ENCODE data around the gene ENTHD1. TPM values are rescaled to one million over a fixed set of nuclear protein-coding genes. Genes with fewer than 3 reads are reported as not detected.
A peak's percentile ranks its signal among the peaks of the same experiment; 100 is the strongest.

ENTHD1 gene
- total RNA-seq, 4 donors from 2014 or later = not detected

- Histone ChIP-seq H3K4me1 (no peaks in the 10 kb centered on the region), H3K36me3 (no peaks in the 10 kb centered on the region), H3K27ac (replicated peaks in 1 of 4) (no peak overlapping the region), H3K4me3 (no peak overlapping the region), H3K27me3 (peaks cover 0 to 67% (median 0%) of the 10 kb centered on the region in 4 donors), H3K9me3 (no peaks in the 10 kb centered on the region)
- intact Hi-C loops (cut with DNase I) = no loop called here
- DNase-seq (ENCODE audit: extremely low spot score) = peak; percentile 90
- 72% methylated on average over 9 of the region's 12 CpGs for WGBS
- TF ChIP-seq EP300 (IDR thresholded peaks at IDR 0.05) (no peak), POLR2A (IDR thresholded peaks at IDR 0.05; ENCODE audit: low read depth) (no peak), CTCF (IDR thresholded peaks at IDR 0.05) (no peak), POLR2AphosphoS5 (IDR thresholded peaks at IDR 0.05) (no peak)
Observed at GRCh38 chr22:39731881-39732555, 161.5 kb downstream of the ENTHD1 start.

DNA sequence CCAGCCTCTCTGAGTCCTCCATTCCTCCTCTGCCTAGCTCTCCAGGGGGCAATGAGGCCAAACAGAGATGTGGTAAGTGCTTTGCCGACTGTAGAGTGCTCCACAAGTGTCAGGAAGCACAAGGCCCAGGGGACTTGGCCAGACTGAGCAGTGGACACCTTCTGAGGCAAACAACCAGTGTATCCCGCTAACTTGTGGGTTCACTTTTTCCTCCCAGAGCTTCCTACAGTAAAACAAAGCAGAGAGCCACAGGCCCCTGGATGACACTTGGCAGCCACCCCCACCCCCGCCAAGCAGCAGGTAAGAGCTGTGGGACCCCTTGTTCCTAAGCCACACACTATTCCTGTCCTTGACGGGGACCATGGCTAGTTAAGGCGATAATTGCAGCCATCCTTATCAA lies 162.1 kb downstream of the ENTHD1 start:
- Histone ChIP-seq H3K4me1 (no peaks in the 10 kb centered on the region), H3K9me3 (no peaks in the 10 kb centered on the region), H3K27ac (replicated peaks in 1 of 4) (no peak overlapping the region), H3K36me3 (no peaks in the 10 kb centered on the region), H3K4me3 (no peak overlapping the region), H3K27me3 (peaks cover 0 to 68% (median 0%) of the 10 kb centered on the region in 4 donors)
- 83% methylated on average over 5 of the region's 5 CpGs for WGBS
- intact Hi-C loops (cut with DNase I) = no loop called here
- no peak for DNase-seq (ENCODE audit: extremely low spot score)
- TF ChIP-seq EP300 (IDR thresholded peaks at IDR 0.05) = no peak
- no peak for TF ChIP-seq POLR2A (IDR thresholded peaks at IDR 0.05; ENCODE audit: low read depth)
- no peak for TF ChIP-seq POLR2AphosphoS5 (IDR thresholded peaks at IDR 0.05)
- TF ChIP-seq CTCF (IDR thresholded peaks at IDR 0.05) = no peak

DNA sequence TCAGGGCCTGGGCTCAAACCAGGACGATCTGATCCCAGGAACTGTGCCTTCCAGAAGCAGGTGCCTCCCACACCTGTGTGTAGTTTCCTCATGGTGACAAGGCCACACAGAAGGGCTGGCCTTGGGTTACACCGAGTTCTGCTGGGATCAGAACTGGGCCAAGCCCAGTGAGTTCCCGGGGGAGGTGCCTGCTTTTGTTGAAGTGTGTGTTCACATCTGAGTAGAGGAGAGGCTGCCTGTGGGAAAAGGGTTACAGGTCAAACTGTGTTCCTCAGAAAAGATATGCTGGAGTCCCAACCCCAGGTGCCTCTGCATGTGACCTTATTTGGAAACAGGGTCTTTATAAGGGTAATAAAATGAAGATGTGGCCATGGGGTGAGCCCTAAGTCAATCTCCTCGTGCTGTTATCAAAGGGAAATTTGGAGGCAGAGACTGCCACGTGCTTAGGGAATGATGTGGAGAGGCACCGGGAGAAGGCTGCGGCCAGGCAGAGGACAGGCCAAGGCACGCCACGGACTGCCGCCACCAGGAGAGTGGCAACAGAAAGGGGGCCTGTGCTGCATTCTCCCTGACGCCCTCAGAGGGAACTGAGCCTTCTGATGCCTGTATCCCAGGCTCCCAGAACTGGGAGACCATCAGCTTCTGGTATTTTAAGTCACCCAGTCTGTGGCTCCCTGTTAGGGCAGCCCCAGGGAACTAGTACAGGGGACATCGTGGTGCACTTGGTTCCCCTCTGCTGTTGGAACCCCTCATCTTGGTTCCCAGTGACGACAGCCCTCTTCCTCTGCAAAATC lies 164.2 kb downstream of the ENTHD1 start:
- intact Hi-C loops (cut with DNase I) = no loop called here
- no peak for TF ChIP-seq CTCF (IDR thresholded peaks at IDR 0.05)
- TF ChIP-seq EP300 (IDR thresholded peaks at IDR 0.05) = no peak
- TF ChIP-seq POLR2A (IDR thresholded peaks at IDR 0.05; ENCODE audit: low read depth) = no peak
- TF ChIP-seq POLR2AphosphoS5 (IDR thresholded peaks at IDR 0.05) = no peak
- H3K9me3 ChIP-seq = no peaks in the 10 kb centered on the region
- no peak overlapping the region for H3K4me3 ChIP-seq
- H3K27ac ChIP-seq (replicated peaks in 1 of 4) = no peak overlapping the region
- H3K36me3 ChIP-seq = no peaks in the 10 kb centered on the region
- peaks cover 0 to 71% (median 0%) of the 10 kb centered on the region in 4 donors for H3K27me3 ChIP-seq
- 84% methylated on average over 13 of the region's 13 CpGs for WGBS
- H3K4me1 ChIP-seq = no peaks in the 10 kb centered on the region
- DNase-seq (ENCODE audit: extremely low spot score) = no peak

GRCh38 chr22:39728236-39728860 lies 165.2 kb downstream of the ENTHD1 start:
- intact Hi-C loops (cut with DNase I) = no loop called here
- Histone ChIP-seq H3K4me3 (no peak overlapping the region), H3K9me3 (no peaks in the 10 kb centered on the region), H3K27ac (replicated peaks in 1 of 4) (no peak overlapping the region), H3K27me3 (peaks cover 0 to 73% (median 0%) of the 10 kb centered on the region in 4 donors), H3K4me1 (no peaks in the 10 kb centered on the region), H3K36me3 (no peaks in the 10 kb centered on the region)
- no peak for TF ChIP-seq POLR2AphosphoS5 (IDR thresholded peaks at IDR 0.05)
- no peak for TF ChIP-seq POLR2A (IDR thresholded peaks at IDR 0.05; ENCODE audit: low read depth)
- TF ChIP-seq CTCF (IDR thresholded peaks at IDR 0.05) = no peak
- no peak for TF ChIP-seq EP300 (IDR thresholded peaks at IDR 0.05)
- no peak for DNase-seq (ENCODE audit: extremely low spot score)
- WGBS = 79% methylated on average over 12 of the region's 12 CpGs

All from esophagus muscularis mucosa (tissue), 4 donors.